HG03039 (cell line): ENCODE data around the gene TAS2R60.
"Not testable (repeated sequence)": the region's sequence is repeated elsewhere in the genome, so short reads cannot be mapped to it uniquely, and the experiment has no call there.

ENCODE experiments used
- ATAC-seq: cut with Tn5 transposase; IDR thresholded peaks from one replicate; pipeline ENCODE4 v1.9.1; 2021; ENCODE audit warnings: mild to moderate bottlenecking, moderate library complexity; ENCODE audit not compliant: unreplicated experiment

TAS2R60 gene

DNA sequence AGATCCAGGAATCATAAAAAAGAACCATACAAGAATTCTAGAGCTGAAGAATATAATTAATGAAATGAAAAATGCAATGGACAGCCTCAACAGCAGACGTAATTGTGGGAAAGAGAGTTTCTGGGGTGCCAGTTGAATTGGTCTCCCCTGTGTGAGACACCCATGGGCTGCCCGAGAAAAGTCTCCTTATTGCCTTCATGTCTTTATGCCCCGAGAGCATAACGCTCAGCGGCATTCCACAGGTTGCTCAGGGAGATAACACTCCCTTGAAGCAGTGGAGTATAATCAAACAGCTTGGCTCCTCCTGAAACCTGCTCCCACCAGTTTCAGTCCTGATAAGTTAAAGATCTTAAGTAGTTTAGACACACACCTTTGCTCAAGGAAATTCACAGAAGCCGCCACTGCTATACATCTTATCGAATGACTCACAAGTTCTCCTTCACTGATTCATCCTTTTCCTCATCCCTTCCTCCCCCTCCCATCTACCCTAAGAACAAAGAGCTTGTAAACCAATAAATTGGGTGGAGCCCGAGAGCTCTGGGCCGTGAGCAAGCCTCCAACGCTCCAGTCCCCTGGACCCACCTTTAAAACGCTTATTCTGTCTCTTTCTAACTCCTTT is 28.9 kb downstream of the TAS2R60 start:
- not testable (repeated sequence) for ATAC-seq

DNA sequence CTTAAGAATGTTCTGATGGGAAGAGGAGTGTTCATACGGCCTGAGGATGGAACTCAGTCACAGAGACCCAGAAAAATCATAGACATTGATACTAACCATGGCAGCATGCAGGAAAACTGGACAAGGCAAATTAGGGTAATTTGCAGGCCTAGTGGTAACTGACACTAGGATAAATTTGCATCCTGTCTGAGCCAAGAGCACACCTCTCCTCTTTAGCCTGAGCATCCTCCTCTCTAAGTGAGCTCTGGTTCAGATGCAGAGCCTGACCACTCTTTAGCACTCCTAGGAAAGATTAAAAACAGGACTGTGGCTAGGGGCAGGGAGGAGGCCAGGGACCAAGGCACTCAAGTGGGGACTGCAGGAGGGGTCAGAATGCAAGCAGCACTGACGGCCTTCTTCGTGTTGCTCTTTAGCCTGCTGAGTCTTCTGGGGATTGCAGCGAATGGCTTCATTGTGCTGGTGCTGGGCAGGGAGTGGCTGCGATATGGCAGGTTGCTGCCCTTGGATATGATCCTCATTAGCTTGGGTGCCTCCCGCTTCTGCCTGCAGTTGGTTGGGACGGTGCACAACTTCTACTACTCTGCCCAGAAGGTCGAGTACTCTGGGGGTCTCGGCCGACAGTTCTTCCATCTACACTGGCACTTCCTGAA is 34.4 kb downstream of the TAS2R60 start, which contains the start of gene TAS2R41:
TSS of gene TAS2R41 (plus strand) at position 373 of the 650 bp plus-strand sequence. CDS start at position 373, 0 bp downstream.
- no peak for ATAC-seq

DNA sequence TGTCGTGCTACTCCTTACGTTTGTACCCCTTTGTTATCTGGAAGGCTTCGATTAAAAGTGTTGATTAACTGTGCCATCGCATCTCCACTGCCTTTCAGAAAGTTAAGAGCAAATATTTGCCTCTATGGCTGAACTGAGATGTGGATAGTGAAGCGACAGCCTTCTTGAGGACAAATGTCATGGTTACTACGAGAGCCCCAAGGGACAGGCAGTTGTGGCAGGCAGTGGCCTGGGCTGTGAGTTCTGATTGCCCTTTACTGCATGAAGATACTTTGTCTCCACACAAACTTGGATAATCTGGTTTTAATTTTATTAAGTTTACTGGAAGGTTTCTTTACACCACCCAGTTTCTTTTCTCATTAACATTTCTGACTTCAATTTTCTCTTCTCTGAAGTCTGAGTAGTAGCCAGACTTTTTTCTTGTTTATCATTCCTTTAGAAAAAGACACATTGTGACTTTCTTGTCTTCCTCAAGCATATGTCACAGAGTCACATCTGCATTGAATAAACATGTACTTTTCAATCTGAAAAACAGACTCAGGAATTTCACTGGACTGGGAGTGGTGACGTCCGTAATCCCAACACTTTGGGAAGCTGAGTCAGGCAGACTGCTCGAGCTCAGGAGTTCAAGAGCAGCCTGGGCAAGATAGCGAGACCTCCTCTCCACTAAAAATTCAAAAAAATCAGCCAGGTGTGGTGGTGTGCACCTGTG is 36.0 kb downstream of the TAS2R60 start:
- no peak for ATAC-seq

DNA sequence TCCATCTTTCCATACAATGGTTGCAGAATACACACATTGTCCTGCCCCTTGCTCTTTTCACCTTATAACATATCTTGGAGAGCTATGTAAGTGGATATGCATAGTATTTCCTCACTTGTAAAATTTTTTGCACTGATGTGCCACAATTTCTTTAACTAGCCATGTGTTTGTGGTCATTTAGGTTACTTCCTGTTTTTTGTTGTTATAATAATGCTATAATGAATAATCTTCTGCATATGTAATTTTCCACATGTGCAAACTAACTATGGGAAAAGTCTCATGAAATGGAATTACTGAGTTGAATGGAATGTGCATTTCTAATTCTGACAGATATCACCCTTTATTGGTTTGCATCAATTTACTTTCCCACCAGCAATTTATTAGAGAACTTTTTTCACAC is 37.2 kb downstream of the TAS2R60 start:
- ATAC-seq = no peak

DNA sequence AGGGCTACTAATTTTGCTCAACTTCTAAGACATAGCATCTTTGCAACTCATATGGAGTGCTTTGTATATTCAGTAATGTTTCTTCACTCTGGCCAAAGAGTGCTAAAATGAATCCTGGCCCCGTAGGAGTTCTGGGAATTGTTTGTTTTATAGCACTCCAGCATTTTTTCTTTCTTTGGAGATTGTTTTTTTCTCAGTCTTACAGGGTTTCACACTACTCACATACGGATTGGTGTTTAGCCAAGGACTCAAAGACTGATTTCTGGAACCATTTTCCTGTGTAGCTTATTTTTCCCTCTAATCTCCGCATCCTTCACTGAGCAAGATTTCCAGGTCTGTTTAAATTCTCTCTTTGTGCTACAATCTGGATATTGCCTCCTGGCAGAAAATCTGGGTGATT is 40.9 kb downstream of the TAS2R60 start:
- no peak for ATAC-seq

DNA sequence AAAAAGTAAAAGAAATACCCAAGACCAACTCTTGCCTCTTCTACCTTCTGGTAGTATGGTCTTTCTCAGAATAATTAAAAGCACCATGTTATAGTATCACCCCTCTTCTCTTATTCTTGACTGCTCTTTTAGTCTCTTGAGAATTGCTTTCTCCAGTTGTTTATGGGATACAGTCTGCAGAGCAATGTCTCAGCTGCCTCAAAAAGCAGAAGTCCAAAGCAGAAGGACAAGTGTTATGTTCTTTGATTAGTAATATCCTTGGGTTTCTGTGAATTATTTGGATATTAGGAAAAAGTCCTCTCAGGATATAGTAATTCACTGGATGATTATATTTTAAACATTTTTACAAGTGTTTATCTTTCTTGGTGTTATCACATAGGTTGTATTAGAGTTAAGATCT is 41.8 kb downstream of the TAS2R60 start:
- ATAC-seq = no peak

DNA sequence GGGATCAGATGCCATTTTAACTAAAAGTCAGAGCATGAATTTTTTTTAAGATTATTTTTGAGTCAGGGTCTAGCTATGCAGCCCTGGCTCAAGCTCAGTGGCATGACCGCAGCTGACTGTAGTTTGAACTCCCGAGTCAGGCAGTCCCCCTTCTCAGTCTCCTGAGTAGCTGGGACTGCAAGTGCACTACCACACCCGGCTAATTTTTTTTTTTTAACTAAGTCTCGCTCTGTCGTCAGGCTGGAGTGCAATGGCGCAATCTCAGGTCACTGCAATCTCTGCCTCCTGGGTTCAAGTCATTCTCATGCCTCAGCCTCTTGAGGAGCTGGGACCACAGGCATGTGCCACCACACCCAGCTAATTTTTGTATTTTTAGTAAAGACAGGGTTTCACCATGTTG is 42.2 kb downstream of the TAS2R60 start:
- no peak for ATAC-seq

DNA sequence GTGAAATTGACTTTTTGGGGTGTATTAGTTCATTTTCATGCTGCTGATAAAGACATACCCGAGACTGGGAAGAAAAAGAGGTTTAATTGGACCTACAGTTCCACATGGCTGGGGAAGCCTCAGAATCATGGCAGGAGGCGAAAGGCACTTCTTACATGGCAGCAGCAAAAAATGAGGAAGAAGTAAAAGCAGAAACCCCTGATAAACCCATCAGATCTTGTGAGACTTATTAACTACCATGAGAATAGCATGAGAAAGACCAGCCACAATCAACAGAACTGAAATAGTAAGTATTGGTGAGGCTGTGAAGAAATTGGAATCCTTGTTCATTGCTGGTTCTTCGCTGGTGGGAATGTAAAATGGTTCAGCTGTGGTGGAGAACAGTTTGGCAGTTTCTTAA is 43.0 kb downstream of the TAS2R60 start:
- not testable (repeated sequence) for ATAC-seq

DNA sequence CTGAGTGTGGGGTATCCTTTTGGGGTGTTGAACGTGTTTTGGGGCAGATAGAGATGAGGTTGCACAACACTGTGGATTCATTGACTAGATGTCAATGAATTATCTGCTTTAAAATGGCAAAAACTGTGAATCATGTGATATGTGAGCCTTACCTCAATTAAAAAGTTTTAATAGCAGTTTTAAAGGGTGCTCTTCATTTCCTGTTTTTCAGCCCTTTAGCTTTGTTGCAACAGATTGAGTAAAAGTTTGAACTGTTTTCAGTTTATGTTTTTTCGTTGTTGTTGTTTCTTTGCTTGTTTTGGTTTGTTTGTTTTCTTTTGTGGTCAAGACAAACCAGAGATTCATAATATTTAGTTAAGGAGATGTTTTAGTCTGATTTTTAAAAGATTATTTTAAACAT is 43.8 kb downstream of the TAS2R60 start:
- ATAC-seq = no peak

DNA sequence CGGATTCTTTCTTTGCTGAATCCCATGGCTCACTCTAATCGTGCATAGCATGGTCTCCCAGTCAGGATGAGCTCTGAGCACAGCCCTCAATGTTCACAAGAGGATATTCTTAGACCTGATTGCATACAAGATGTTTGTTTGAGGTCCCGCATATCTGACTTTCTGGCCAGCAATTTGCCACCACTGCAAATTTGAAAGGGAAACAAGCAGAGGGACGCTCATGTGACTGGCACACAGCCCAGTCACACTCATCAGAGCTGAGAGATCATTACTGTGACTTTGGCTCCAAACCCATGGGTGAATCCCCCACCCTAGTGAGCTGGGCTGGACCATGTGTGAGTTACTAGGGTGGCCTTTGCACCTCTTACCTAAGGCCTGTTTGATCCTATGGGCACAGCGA is 44.3 kb downstream of the TAS2R60 start:
- no peak for ATAC-seq

DNA sequence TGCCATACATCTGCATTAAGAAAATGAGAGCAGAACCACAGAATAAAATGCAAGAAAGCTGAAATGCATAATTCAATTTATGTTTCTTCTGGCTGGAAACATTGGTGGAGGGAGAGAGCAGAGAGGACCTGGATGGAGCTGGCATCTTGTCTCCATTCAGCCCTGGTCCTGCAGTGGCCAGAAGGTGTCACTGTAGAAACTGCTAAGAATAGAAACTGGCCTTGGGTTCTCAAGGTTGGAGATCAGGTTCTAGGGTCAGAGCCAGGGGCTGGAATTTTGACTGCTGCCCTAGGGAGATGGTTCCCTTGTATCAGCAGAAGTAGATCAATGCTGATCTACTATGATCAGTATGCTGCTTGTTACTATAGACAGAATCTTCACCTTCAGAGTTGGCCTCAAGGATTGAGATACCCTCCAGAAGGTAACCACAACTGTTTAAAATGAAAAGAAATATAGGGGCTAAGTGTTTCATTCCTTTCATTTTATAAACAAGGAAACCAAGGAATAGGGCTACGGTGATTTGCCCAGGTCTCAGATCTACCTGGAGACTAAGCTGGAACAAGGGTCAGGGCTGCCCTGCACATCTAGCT is 47.6 kb downstream of the TAS2R60 start:
- no peak for ATAC-seq

DNA sequence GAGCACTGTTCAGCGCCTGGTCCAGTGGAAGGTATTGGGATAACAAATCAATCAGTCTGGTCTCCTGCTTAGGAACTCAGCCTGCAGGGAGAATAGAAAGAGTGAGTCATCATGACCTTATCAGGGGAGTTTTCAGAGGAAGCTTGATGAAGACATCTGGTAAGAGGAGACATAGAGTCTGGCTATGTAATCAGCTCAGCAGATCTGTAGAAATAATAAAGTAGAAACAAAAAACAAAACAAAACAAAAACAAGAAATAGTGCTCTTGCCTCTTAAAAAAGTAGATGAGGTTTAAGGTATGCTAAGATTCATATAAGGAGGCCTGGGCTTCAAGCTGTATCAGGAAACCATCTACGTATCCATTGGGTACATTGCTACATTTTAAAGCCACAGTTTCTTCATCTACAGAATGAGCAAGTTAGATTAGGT is 48.8 kb downstream of the TAS2R60 start:
- no peak for ATAC-seq

DNA sequence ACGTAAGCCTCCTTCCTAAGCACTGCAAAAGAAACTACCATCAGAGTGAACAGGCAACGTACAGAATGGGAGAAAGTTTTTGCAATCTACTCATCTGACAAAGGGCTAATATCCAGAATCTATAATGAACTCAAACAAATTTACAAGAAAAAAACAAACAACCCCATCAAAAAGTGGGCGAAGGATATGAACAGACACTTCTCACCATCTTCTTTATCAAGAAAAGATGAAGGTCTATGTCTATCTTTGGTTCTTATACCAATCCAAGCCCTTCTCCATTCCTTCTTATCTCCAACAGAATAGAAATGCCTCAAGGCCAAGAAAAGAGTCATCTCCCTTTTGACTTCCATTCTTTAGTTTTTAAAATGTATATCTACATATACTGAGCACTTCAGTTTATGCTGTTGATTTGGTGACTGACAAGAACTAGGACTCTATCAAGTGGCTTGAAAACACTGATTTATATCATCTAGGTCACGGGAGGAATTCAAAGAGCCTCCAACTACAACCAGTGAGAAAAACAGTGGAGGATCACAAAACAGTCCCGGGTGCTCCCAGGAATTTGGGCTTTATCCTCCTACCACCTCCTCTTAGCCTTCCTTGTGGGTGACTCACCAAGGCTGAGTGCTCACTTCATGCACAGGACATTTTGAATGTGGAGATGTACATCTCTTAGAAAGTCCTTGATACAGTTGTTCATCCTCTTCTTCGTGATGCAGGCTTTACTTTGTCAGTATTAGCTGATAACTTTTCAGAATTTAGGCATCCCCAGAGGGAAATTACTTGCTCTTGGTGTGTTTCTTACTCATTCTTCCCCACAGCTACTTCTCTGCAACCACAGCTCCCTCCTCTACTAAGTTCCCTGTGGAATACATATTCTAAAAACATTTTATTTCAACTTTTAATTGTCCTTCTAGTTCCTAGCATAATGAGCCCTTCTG is 49.8 kb downstream of the TAS2R60 start:
- no peak for ATAC-seq

DNA sequence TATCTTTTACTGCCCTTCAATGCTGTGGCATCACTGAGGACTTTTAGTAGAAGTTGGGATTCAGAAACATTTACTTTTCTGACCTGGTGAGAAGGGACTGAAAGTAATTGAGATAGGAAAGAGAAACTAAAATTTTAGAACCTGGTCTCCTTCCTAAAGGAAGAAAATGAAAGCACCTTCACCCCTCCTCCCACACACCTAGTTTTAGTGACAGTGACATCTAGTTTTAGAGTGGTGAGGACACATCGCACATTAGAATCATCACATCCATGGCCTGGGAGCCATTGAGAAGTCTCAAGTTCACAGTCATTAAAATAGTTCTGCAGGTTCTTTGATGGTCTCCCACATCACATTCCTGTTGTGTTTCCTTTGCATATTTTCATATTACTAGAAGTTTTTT is 50.5 kb downstream of the TAS2R60 start:
- ATAC-seq = no peak
